ENCODE data around the gene TMEM100. TPM values are rescaled to one million over a fixed set of nuclear protein-coding genes. Genes with fewer than 3 reads are reported as not detected.

TMEM100 gene
- total RNA-seq, 2 experiments from 2014 or later = not detected

GRCh38 chr17:55741356-55741700 lies 18.7 kb upstream of the TMEM100 start:
- intact Hi-C loops (cut with micrococcal nuclease) = no loop called here
- H3K9me3 Mint-ChIP-seq = no peaks in the 10 kb centered on the region

GRCh38 chr17:55740511-55741355 lies 18.1 kb upstream of the TMEM100 start:
- peaks cover 12% of the 10 kb centered on the region for H3K27me3 Mint-ChIP-seq
- peaks cover 2% of the 10 kb centered on the region for H3K4me1 Mint-ChIP-seq (ENCODE audit: low read depth)
- H3K36me3 Mint-ChIP-seq = no peaks in the 10 kb centered on the region
- H3K9me3 Mint-ChIP-seq = no peaks in the 10 kb centered on the region
- intact Hi-C loops (cut with micrococcal nuclease) = no loop called here
- no peak for DNase-seq
- ChIA-PET POLR2A (no interaction called here), CTCF (no interaction called here)
- no peak overlapping the region for H3K4me3 Mint-ChIP-seq
- H3K27ac Mint-ChIP-seq = no peak overlapping the region

More at GRCh38 chr17:55741356-55741700, 18.7 kb upstream of the TMEM100 start:
- ChIA-PET POLR2A (no interaction called here), CTCF (no interaction called here)
- Mint-ChIP-seq H3K4me1 (ENCODE audit: low read depth) (no peaks in the 10 kb centered on the region), H3K27ac (no peak overlapping the region), H3K27me3 (peaks cover 16% of the 10 kb centered on the region), H3K4me3 (no peak overlapping the region), H3K36me3 (no peaks in the 10 kb centered on the region)
- DNase-seq = no peak

- Mint-ChIP-seq H3K9me3 (no peaks in the 10 kb centered on the region), H3K4me1 (ENCODE audit: low read depth) (peaks cover 24% of the 10 kb centered on the region), H3K27me3 (peaks cover 21% of the 10 kb centered on the region), H3K27ac (no peak overlapping the region), H3K36me3 (no peaks in the 10 kb centered on the region), H3K4me3 (no peak overlapping the region)
- ChIA-PET CTCF (interaction anchor here (1.0 to 1.4 kb wide), 2 partner anchors 12 to 20 kb away, joined by 3 read pairs; no protein-coding TSS in a partner anchor), POLR2A (interaction anchor here (1.2 kb wide), 1 partner anchor 13 kb away, joined by 3 read pairs; no protein-coding TSS in a partner anchor)
- DNase-seq = no peak
- intact Hi-C loops (cut with micrococcal nuclease) = loop anchor here (10.0 kb wide), 2 partner anchors 393 to 1047 kb away; no protein-coding TSS in a partner anchor
Observed at GRCh38 chr17:55737976-55738501, 15.4 kb upstream of the TMEM100 start.

- Mint-ChIP-seq H3K4me1 (ENCODE audit: low read depth) (peaks cover 24% of the 10 kb centered on the region), H3K36me3 (no peaks in the 10 kb centered on the region), H3K27me3 (peaks cover 41% of the 10 kb centered on the region), H3K9me3 (no peaks in the 10 kb centered on the region), H3K4me3 (no peak overlapping the region), H3K27ac (peak overlapping the region; percentile 10)
- ChIA-PET POLR2A (interaction anchor here (0.5 to 2.7 kb wide), 2 partner anchors 15 to 191 kb away, joined by 3 to 17 read pairs; partner anchors contain the start of gene PCTP), CTCF (interaction anchor here (0.7 to 3.5 kb wide), 13 partner anchors 12 to 222 kb away, joined by 3 to 38 read pairs (median 4); partner anchors contain the start of genes PCTP and TMEM100)
- DNase-seq = peak; percentile 40
- intact Hi-C loops (cut with micrococcal nuclease) = loop anchor here (2.0 to 10.0 kb wide), 3 partner anchors 391 to 1049 kb away; no protein-coding TSS in a partner anchor
Observed at GRCh38 chr17:55735731-55736405, 13.2 kb upstream of the TMEM100 start.

- H3K4me1 Mint-ChIP-seq (ENCODE audit: low read depth) = peaks cover 24% of the 10 kb centered on the region
- H3K36me3 Mint-ChIP-seq = no peaks in the 10 kb centered on the region
- no peak overlapping the region for H3K4me3 Mint-ChIP-seq
- no peak overlapping the region for H3K27ac Mint-ChIP-seq
- peaks cover 43% of the 10 kb centered on the region for H3K27me3 Mint-ChIP-seq
- intact Hi-C loops (cut with micrococcal nuclease) = loop anchor here (1.0 to 10.0 kb wide), 9 partner anchors 16 to 1051 kb away; no protein-coding TSS in a partner anchor
- no peaks in the 10 kb centered on the region for H3K9me3 Mint-ChIP-seq
- CTCF ChIA-PET = interaction anchor here (0.7 to 3.5 kb wide), 16 partner anchors 11 to 389 kb away, joined by 3 to 38 read pairs (median 4); partner anchors contain the start of genes PCTP and TMEM100
- no peak for DNase-seq
- POLR2A ChIA-PET = interaction anchor here (0.8 to 2.7 kb wide), 3 partner anchors 16 to 157 kb away, joined by 4 to 17 read pairs (median 6); partner anchors contain the start of gene PCTP
Observed at GRCh38 chr17:55734128-55734781, 11.6 kb upstream of the TMEM100 start.

- Mint-ChIP-seq H3K4me1 (ENCODE audit: low read depth) (peaks cover 24% of the 10 kb centered on the region), H3K9me3 (no peaks in the 10 kb centered on the region), H3K4me3 (no peak overlapping the region), H3K27ac (no peak overlapping the region), H3K27me3 (peaks cover 57% of the 10 kb centered on the region), H3K36me3 (no peaks in the 10 kb centered on the region)
- CTCF ChIA-PET = no interaction called here
- intact Hi-C loops (cut with micrococcal nuclease) = loop anchor here (10.0 kb wide), 2 partner anchors 387 to 1053 kb away; no protein-coding TSS in a partner anchor
- POLR2A ChIA-PET = no interaction called here
- DNase-seq = no peak
Observed at GRCh38 chr17:55731586-55732250, 9.1 kb upstream of the TMEM100 start.

- Mint-ChIP-seq H3K4me1 (ENCODE audit: low read depth) (peaks cover 23% of the 10 kb centered on the region), H3K27ac (no peak overlapping the region), H3K9me3 (no peaks in the 10 kb centered on the region), H3K36me3 (no peaks in the 10 kb centered on the region), H3K4me3 (no peak overlapping the region), H3K27me3 (peaks cover 64% of the 10 kb centered on the region)
- ChIA-PET CTCF (interaction anchor here (1.8 kb wide), 1 partner anchor 13 kb away, joined by 7 read pairs; no protein-coding TSS in a partner anchor), POLR2A (no interaction called here)
- intact Hi-C loops (cut with micrococcal nuclease) = loop anchor here (10.0 kb wide), 2 partner anchors 386 to 1054 kb away; no protein-coding TSS in a partner anchor
- DNase-seq = no peak
Observed at GRCh38 chr17:55730808-55731207, 8.1 kb upstream of the TMEM100 start.

GRCh38 chr17:55730380-55730779 lies 7.7 kb upstream of the TMEM100 start:
- no peak overlapping the region for H3K27ac Mint-ChIP-seq
- POLR2A ChIA-PET = no interaction called here
- H3K9me3 Mint-ChIP-seq = no peaks in the 10 kb centered on the region
- no peaks in the 10 kb centered on the region for H3K36me3 Mint-ChIP-seq
- no peak for DNase-seq
- CTCF ChIA-PET = interaction anchor here (1.8 kb wide), 1 partner anchor 12 kb away, joined by 7 read pairs; no protein-coding TSS in a partner anchor
- H3K4me3 Mint-ChIP-seq = no peak overlapping the region
- peaks cover 21% of the 10 kb centered on the region for H3K4me1 Mint-ChIP-seq (ENCODE audit: low read depth)
- H3K27me3 Mint-ChIP-seq = peaks cover 67% of the 10 kb centered on the region
- intact Hi-C loops (cut with micrococcal nuclease) = loop anchor here (10.0 kb wide), 2 partner anchors 386 to 1054 kb away; no protein-coding TSS in a partner anchor

GRCh38 chr17:55729484-55729883 lies 6.8 kb upstream of the TMEM100 start:
- ChIA-PET CTCF (interaction anchor here (0.6 to 1.8 kb wide), 2 partner anchors 11 to 40 kb away, joined by 3 to 7 read pairs; no protein-coding TSS in a partner anchor), POLR2A (no interaction called here)
- no peak overlapping the region for H3K4me3 Mint-ChIP-seq
- H3K27me3 Mint-ChIP-seq = peaks cover 70% of the 10 kb centered on the region
- H3K4me1 Mint-ChIP-seq (ENCODE audit: low read depth) = peaks cover 14% of the 10 kb centered on the region
- H3K9me3 Mint-ChIP-seq = no peaks in the 10 kb centered on the region
- intact Hi-C loops (cut with micrococcal nuclease) = no loop called here
- no peak overlapping the region for H3K27ac Mint-ChIP-seq
- H3K36me3 Mint-ChIP-seq = no peaks in the 10 kb centered on the region
- no peak for DNase-seq

GRCh38 chr17:55728833-55729232 lies 6.2 kb upstream of the TMEM100 start:
- Mint-ChIP-seq H3K27ac (no peak overlapping the region), H3K4me1 (ENCODE audit: low read depth) (peaks cover 8% of the 10 kb centered on the region)
- POLR2A ChIA-PET = no interaction called here

GRCh38 chr17:55728361-55728760 lies 5.7 kb upstream of the TMEM100 start:
- no peaks in the 10 kb centered on the region for H3K9me3 Mint-ChIP-seq
- POLR2A ChIA-PET = no interaction called here

More at GRCh38 chr17:55728833-55729232, 6.2 kb upstream of the TMEM100 start:
- H3K4me3 Mint-ChIP-seq = no peak overlapping the region
- no peaks in the 10 kb centered on the region for H3K36me3 Mint-ChIP-seq
- peaks cover 67% of the 10 kb centered on the region for H3K27me3 Mint-ChIP-seq
- CTCF ChIA-PET = interaction anchor here (0.6 to 1.7 kb wide), 3 partner anchors 41 to 203 kb away, joined by 3 to 8 read pairs (median 3); no protein-coding TSS in a partner anchor
- no peaks in the 10 kb centered on the region for H3K9me3 Mint-ChIP-seq
- DNase-seq = no peak
- intact Hi-C loops (cut with micrococcal nuclease) = no loop called here

More at GRCh38 chr17:55728361-55728760, 5.7 kb upstream of the TMEM100 start:
- DNase-seq = no peak
- Mint-ChIP-seq H3K36me3 (no peaks in the 10 kb centered on the region), H3K4me1 (ENCODE audit: low read depth) (peaks cover 4% of the 10 kb centered on the region), H3K4me3 (no peak overlapping the region), H3K27me3 (peaks cover 64% of the 10 kb centered on the region), H3K27ac (no peak overlapping the region)
- intact Hi-C loops (cut with micrococcal nuclease) = no loop called here
- CTCF ChIA-PET = interaction anchor here (1.0 to 1.7 kb wide), 3 partner anchors 41 to 202 kb away, joined by 3 to 8 read pairs (median 3); no protein-coding TSS in a partner anchor
